ENCODE measurements around the gene PRICKLE4. TPM values are rescaled to one million over a fixed set of nuclear protein-coding genes. Genes with fewer than 3 reads are reported as not detected.

PRICKLE4 gene, protein sequence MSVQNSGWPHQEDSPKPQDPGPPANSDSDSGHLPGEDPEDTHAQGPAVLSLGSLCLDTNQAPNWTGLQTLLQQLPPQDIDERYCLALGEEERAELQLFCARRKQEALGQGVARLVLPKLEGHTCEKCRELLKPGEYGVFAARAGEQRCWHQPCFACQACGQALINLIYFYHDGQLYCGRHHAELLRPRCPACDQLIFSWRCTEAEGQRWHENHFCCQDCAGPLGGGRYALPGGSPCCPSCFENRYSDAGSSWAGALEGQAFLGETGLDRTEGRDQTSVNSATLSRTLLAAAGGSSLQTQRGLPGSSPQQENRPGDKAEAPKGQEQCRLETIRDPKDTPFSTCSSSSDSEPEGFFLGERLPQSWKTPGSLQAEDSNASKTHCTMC
- total RNA-seq (2.6 TPM), polyA plus RNA-seq (ENCODE audit: insufficient read depth in 1 of 8, insufficient read length in 8 of 8, low replicate concordance in 1 of 8) (1 to 10 TPM; 1.7 to 6.4 (median 2.7) TPM)
- long read RNA-seq, donor 1 = 0 reads
- long read RNA-seq, donor 2 = 0 reads
- long read RNA-seq, donor 3 = 0 reads
- long read RNA-seq, donor 4 = 0 reads
- long read RNA-seq, donor 5, partial matches to known transcripts = 0 of 1 reads
- long read RNA-seq, donor 5, other reads (novel, unspliced or antisense) = 0 of 1 reads
- long read RNA-seq, donor 6, partial matches to known transcripts = 0 of 1 reads
- long read RNA-seq, donor 6, other reads (novel, unspliced or antisense) = 0 of 1 reads
- long read RNA-seq, donor 7 = 0 reads
- long read RNA-seq, donor 8 = 0 reads
- long read RNA-seq, donor 9 = 0 reads
- long read RNA-seq, donor 10 = 0 reads
- long read RNA-seq, donor 11 = 0 reads

DNA sequence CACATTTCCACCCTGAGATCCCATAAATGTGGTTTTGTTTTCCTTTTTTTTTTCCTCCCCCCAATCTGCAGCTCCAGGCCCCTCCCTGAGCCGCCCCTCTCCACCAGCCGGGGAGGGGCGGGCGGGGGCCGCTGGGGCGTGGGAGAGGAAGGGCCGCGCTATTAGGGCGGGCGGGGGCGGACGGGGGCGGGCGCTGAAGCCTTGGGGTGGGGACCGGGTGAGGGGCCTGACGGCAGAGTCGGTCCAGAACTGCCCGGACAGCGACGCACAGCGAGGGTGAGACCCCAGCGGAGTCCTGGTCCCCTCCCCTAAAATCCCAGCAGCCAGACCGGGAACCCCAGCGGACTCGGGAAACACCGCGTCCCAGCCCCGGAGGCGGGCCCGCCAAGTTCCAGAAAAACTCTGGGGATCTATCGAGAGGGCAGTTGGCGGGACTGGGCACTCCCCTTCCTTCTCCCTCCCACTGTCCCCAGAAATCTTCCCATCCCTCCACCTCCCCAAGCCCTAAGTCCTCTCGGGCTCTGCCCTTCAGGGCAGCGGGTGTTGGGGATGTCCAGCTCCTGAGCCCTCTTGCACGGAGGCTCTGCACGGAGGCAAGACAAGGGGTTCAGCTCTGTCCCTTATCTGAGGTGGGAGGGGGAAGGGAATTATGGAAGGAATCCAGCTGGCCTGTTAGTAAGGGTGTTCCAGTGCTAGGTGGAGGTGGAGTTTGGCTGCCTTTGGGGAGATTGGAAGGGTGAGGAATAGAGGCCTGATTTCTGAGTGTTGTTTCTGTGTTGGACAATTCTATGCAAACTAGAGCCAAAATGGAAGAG is at the start of gene PRICKLE4:
Gene PRICKLE4 (plus strand): TSS at position 232 of the 815 bp plus-strand sequence. CDS start 2,692 bp downstream, outside the sequence.
- Histone ChIP-seq H3K4me3 (ENCODE audit: low read length) (peak within 1 kb of the TSS; percentile 75), H3K4me1 (ENCODE audit: control insufficient read depth, insufficient read depth, low read length) (peaks cover 30% of the 10 kb centered on the region), H3K27me3 (ENCODE audit: control insufficient read depth, insufficient read depth, low read length) (no peaks in the 10 kb centered on the region), H3K9me3 (replicated peaks; ENCODE audit: control insufficient read depth, low read depth, low read length) (no peaks in the 10 kb centered on the region), H3K27ac (ENCODE audit: low read length) (peak within 1 kb of the TSS; percentile 77), H3K36me3 (ENCODE audit: control insufficient read depth, insufficient read depth, low read length) (peaks cover 23% of the 10 kb centered on the region)
- DNase-seq = peak; percentile 73
- WGBS (ENCODE audit: insufficient coverage) = under 1% methylated on average over 18 of the region's 36 CpGs

DNA sequence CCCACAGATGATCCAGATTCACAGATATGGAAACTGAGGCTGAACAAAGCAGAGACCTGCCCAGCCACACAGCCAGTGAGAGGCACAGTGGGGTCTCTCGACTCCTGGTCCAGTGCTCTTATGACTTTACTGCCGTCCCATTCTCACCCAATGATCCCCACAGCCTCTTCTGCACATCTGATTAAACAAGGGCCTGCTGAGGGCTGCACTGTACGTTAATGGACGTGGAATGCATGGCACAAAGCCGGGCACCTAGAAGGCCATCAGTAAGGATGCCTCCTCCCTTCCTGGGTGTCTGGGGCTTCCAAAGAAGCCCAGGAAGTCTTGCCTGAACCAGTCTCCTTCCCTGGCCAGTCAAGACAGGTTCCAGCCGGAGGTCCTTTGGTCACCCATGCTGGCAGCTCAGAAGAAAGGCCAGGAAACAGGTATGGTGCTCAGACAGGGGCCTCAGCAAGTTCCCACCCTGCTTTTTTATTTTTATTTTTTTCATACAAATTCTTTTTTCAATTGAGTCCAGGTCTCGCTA is 49.0 kb upstream of the PRICKLE4 start:
- no peak overlapping the region for H3K27ac ChIP-seq (ENCODE audit: low read length)

DNA sequence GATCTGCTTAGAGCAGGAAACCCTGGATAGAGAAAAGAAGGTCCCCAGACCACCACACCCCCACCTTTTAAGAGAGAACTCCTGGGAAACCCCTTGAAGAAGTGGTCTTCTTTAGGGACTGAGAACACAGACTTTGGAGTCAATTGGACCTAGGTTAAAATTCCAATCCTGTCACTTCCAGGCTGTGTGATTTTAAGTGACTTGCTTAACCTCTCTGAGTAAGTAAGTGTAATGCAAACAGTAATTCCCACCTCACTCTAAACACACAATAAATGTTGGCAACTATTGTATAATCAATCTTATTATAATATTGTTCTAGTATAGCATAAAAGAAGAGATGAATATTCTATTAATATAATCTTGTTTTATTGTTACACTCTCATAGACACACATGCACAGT is 48.4 kb upstream of the PRICKLE4 start:
- peaks cover 33% of the 10 kb centered on the region for H3K4me1 ChIP-seq (ENCODE audit: control insufficient read depth, insufficient read depth, low read length)
- no peak overlapping the region for H3K27ac ChIP-seq (ENCODE audit: low read length)
- no peaks in the 10 kb centered on the region for H3K36me3 ChIP-seq (ENCODE audit: control insufficient read depth, insufficient read depth, low read length)
- no peak overlapping the region for H3K4me3 ChIP-seq (ENCODE audit: low read length)
- no peaks in the 10 kb centered on the region for H3K27me3 ChIP-seq (ENCODE audit: control insufficient read depth, insufficient read depth, low read length)
- DNase-seq = no peak
- H3K9me3 ChIP-seq (replicated peaks; ENCODE audit: control insufficient read depth, low read depth, low read length) = no peaks in the 10 kb centered on the region

More for the DNA sequence above, 49.0 kb upstream of the PRICKLE4 start:
- Histone ChIP-seq H3K36me3 (ENCODE audit: control insufficient read depth, insufficient read depth, low read length) (no peaks in the 10 kb centered on the region), H3K4me3 (ENCODE audit: low read length) (no peak overlapping the region), H3K9me3 (replicated peaks; ENCODE audit: control insufficient read depth, low read depth, low read length) (no peaks in the 10 kb centered on the region), H3K4me1 (ENCODE audit: control insufficient read depth, insufficient read depth, low read length) (peaks cover 33% of the 10 kb centered on the region), H3K27me3 (ENCODE audit: control insufficient read depth, insufficient read depth, low read length) (no peaks in the 10 kb centered on the region)
- DNase-seq = no peak
- WGBS (ENCODE audit: insufficient coverage) = 79% methylated on average over 6 of the region's 7 CpGs

DNA sequence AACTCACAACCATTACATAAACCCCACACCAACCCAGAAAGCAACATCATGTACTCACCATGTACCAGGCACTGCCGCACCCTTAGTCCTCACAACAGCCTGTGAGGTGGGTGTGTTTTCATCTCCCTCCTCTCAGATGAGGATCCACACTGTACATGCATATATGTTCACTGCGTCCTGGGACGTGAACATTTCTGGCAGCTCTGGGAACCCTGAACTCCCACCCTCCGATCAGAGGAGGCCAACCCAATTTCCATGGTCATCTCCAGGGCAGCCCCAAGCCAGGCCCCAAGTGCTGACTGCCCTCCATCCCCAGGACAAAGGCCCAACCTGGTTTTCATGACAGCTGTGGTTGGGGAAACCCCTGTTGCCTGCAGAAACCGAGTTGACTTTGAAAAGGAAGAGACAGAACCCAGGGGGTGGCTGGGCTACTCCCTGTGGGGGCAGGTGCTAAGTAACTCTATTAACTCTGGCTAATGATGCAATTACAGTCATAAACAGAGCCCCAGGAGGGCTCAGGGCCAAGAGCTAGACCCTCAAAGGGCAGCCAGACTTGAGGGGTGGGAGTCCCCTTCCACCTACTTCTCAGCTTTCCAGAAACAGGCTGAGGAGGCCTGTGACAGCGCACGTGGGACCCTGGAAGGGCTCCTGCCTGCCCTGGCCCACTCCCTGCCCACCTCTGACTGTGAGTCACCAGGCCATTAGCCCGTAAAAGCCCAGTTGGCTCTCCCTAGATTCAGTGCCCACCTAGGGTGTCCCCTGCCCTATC is 47.8 kb upstream of the PRICKLE4 start:
- no peak for DNase-seq
- Histone ChIP-seq H3K27me3 (ENCODE audit: control insufficient read depth, insufficient read depth, low read length) (no peaks in the 10 kb centered on the region), H3K9me3 (replicated peaks; ENCODE audit: control insufficient read depth, low read depth, low read length) (no peaks in the 10 kb centered on the region), H3K36me3 (ENCODE audit: control insufficient read depth, insufficient read depth, low read length) (no peaks in the 10 kb centered on the region), H3K27ac (ENCODE audit: low read length) (peak overlapping the region; percentile 9), H3K4me1 (ENCODE audit: control insufficient read depth, insufficient read depth, low read length) (peaks cover 33% of the 10 kb centered on the region), H3K4me3 (ENCODE audit: low read length) (no peak overlapping the region)
- 44% methylated on average over 6 of the region's 8 CpGs for WGBS (ENCODE audit: insufficient coverage)

DNA sequence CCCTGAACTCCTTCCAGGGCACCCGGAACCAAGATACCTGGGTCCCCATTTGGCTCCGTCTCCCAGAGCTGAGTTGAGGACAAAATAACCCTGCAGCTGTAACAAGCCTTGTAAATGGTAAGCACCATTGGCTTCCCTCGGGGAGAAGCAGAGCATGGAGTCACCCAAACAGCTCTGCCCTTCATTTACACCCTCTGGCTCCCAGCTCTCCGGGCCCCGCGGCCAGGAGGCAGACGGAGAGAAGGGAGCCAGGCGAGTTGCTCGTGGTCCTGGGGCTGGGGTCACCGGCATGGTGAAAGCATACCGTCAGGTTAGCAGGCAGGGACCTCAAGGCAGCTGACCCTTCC is 47.2 kb upstream of the PRICKLE4 start:
- DNase-seq = peak; percentile 41
- Histone ChIP-seq H3K27me3 (ENCODE audit: control insufficient read depth, insufficient read depth, low read length) (no peaks in the 10 kb centered on the region), H3K4me3 (ENCODE audit: low read length) (peak overlapping the region; percentile 80), H3K27ac (ENCODE audit: low read length) (peak overlapping the region; percentile 91), H3K9me3 (replicated peaks; ENCODE audit: control insufficient read depth, low read depth, low read length) (no peaks in the 10 kb centered on the region), H3K36me3 (ENCODE audit: control insufficient read depth, insufficient read depth, low read length) (no peaks in the 10 kb centered on the region), H3K4me1 (ENCODE audit: control insufficient read depth, insufficient read depth, low read length) (peaks cover 30% of the 10 kb centered on the region)
- 18% methylated on average over 11 of the region's 11 CpGs for WGBS (ENCODE audit: insufficient coverage)

DNA sequence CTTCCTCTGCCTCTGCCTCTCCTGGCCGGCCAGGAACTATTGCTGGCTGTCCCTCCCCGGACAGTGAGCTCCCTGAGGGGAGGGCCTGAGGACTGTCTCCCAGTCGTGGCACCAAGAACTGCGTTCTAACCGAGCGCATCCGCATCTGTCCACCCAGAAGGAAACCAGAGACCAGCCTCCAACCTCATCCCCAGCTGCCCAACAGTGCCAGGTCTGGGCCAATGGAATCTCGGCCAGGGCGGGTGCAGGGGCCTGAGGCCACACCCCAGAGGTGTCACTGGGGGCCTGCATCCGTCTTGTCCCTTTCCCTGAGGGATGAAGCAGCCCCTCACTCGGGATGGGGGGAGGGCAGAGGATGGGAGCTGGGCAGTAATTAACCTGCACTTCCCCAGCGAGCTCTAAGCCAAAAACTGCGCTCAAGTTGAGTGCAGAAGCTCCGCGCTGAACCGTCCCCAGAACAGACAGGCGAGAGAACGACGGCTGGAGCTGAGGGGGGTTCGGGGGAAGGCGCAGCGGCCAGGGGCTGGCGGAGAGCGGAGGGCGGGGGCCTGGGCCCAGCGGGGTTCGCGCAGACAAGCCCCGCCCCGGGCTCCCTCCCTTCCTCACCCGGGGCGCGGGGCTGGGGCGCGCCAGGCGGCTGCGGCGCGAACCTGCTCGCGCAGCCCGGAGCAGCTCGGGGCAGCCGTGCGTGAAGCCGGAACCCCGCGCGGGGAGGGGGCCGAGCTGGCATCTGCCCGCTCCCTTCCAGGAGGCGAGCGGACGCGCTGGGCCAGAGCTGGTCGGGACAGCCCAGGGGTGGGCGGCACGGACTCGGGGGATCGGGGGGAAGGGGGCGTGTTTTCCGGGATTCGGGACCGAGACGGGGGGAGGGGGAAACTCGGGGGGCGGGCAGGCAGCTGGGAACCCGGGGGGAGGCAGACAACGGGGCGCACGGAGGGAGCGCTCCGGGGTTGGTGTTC is 46.6 kb upstream of the PRICKLE4 start:
- peak overlapping the region; percentile 93 for H3K27ac ChIP-seq (ENCODE audit: low read length)
- H3K36me3 ChIP-seq (ENCODE audit: control insufficient read depth, insufficient read depth, low read length) = no peaks in the 10 kb centered on the region
- H3K9me3 ChIP-seq (replicated peaks; ENCODE audit: control insufficient read depth, low read depth, low read length) = no peaks in the 10 kb centered on the region
- DNase-seq = peak; percentile 92
- WGBS (ENCODE audit: insufficient coverage) = under 1% methylated on average over 53 of the region's 73 CpGs
- no peaks in the 10 kb centered on the region for H3K27me3 ChIP-seq (ENCODE audit: control insufficient read depth, insufficient read depth, low read length)
- peak overlapping the region; percentile 80 for H3K4me3 ChIP-seq (ENCODE audit: low read length)
- peaks cover 24% of the 10 kb centered on the region for H3K4me1 ChIP-seq (ENCODE audit: control insufficient read depth, insufficient read depth, low read length)

DNA sequence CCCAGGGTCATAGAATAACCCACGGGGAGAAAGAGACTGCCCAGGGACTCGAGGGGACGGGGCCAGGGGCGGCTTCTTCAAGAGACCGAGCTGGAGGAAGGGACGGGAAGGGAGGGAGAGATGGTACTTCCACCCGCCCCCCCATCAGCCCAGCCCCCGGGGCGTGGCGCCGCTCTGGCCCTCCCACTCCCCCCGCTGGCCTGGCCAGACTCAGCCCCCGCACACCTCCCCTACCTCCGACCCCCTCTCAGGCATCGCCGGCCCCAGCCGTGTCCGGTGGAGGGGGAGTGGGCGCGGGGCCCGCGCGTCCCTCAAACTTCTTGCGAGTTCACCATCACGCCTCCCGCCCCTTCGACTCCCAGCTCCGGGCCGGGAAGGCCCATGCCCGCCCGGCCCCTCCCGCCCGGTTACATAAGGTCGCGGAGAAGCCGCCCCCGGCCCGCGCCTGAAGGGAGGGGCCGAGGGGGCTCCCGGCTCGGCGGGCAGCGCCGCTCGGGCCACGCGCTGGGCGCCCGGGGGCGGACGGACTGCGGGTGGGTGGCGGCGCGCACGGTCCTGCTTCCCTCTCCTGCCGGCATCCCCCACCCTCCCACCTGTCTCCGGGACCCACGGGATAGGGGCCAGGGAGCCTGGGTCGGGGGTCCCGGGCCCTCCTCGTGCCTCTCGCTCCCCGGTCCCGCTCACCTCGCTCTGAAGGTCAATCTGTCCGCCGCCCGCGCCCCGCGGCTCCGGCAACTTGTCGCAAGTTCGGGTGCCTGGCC is 45.7 kb upstream of the PRICKLE4 start:
- peak overlapping the region; percentile 93 for H3K27ac ChIP-seq (ENCODE audit: low read length)
- peak; percentile 95 for DNase-seq
- H3K4me3 ChIP-seq (ENCODE audit: low read length) = peak overlapping the region; percentile 80
- H3K4me1 ChIP-seq (ENCODE audit: control insufficient read depth, insufficient read depth, low read length) = peaks cover 24% of the 10 kb centered on the region
- H3K36me3 ChIP-seq (ENCODE audit: control insufficient read depth, insufficient read depth, low read length) = no peaks in the 10 kb centered on the region
- 0% methylated on average over 62 of the region's 76 CpGs for WGBS (ENCODE audit: insufficient coverage)
- no peaks in the 10 kb centered on the region for H3K9me3 ChIP-seq (replicated peaks; ENCODE audit: control insufficient read depth, low read depth, low read length)
- H3K27me3 ChIP-seq (ENCODE audit: control insufficient read depth, insufficient read depth, low read length) = no peaks in the 10 kb centered on the region

DNA sequence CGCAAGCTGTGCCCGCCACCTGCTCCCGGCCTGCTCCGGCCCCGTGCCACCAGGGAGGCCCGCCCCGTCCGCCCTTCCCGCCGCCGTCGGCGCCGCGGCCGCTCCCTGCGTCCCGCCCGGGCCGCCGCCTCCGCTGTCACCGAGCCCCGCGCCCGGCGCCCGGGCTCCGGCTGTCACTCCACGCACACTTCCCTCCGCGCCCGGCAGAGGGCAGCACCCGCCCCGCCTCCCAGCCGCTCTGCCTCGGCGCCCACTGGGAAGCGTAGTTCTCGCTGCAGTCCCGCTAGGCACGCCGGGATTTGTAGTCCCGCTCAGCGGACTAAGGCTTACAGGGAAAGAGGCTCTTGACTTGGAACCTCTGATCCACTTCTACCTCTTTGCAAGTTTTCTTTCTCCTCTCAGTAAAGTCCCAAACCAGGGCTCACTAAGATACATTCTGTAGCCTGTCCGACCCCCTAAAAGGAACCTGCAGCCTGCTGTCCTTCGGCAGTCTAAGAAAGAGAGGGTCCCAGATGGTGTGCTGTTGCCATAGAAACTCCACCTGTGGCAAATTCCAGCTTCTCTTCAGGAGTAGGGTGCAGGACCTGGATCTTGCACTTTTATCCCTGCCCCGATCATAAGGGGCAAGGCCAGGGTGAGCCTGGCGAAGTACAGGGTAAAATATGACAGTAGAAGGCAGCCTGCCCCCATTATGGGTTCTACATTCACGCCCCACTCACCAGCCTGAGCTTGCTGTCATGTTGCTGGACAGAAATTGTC is 45.0 kb upstream of the PRICKLE4 start, which contains the start of gene TFEB:
Gene TFEB (minus strand): TSS at position 182 of the 759 bp plus-strand sequence. CDS start 44,395 bp downstream, outside the sequence.
- peak; percentile 97 for DNase-seq
- H3K4me1 ChIP-seq (ENCODE audit: control insufficient read depth, insufficient read depth, low read length) = peaks cover 21% of the 10 kb centered on the region
- H3K36me3 ChIP-seq (ENCODE audit: control insufficient read depth, insufficient read depth, low read length) = no peaks in the 10 kb centered on the region
- peak within 1 kb of the TSS; percentile 93 for H3K27ac ChIP-seq (ENCODE audit: low read length)
- peak within 1 kb of the TSS; percentile 80 for H3K4me3 ChIP-seq (ENCODE audit: low read length)
- H3K9me3 ChIP-seq (replicated peaks; ENCODE audit: control insufficient read depth, low read depth, low read length) = no peaks in the 10 kb centered on the region
- H3K27me3 ChIP-seq (ENCODE audit: control insufficient read depth, insufficient read depth, low read length) = no peaks in the 10 kb centered on the region
- WGBS (ENCODE audit: insufficient coverage) = 6% methylated on average over 49 of the region's 50 CpGs
